T-cell (primary cell): ENCODE data around the gene TSPEAR. TPM values are rescaled to one million over a fixed set of nuclear protein-coding genes. Genes with fewer than 3 reads are reported as not detected.

Experiments
- total RNA-seq, 35 experiments: library from RNA in 6 of 35; stranded (reverse) in 6 of 35; fragments of 120-200 nt in 1 of 35; gene quantifications; one replicate each; pipeline versions ENCODE4 v1.2.1 to v1.2.4 and lab custom pipeline; 2013 to 2026

Gene TSPEAR
- total RNA-seq, 5 donors from 2014 or later (not counting 1 experiment from before 2014, with no cell fraction given): not detected

Other genes with a start within 250 kb of the TSPEAR start
- gene KRTAP10-1, start 171.4 kb downstream of the TSPEAR start, total RNA-seq: not detected
- gene KRTAP10-2, start 160.1 kb downstream of the TSPEAR start, total RNA-seq: not detected
- gene KRTAP10-3, start 152.8 kb downstream of the TSPEAR start, total RNA-seq: not detected
- gene KRTAP10-4, start 137.8 kb downstream of the TSPEAR start, total RNA-seq: not detected
- gene KRTAP10-5, start 131.0 kb downstream of the TSPEAR start, total RNA-seq: not detected
- gene KRTAP10-6, start 119.1 kb downstream of the TSPEAR start, total RNA-seq: not detected
- not detected for gene KRTAP10-7, start 111.0 kb downstream of the TSPEAR start, total RNA-seq
- not detected for gene KRTAP10-8, start 99.5 kb downstream of the TSPEAR start, total RNA-seq
- not detected for gene KRTAP10-9, start 84.5 kb downstream of the TSPEAR start, total RNA-seq
- not detected for gene KRTAP10-10, start 74.2 kb downstream of the TSPEAR start, total RNA-seq
- gene KRTAP10-11, start 65.2 kb downstream of the TSPEAR start, total RNA-seq: not detected
- gene KRTAP12-4, start 56.9 kb downstream of the TSPEAR start, total RNA-seq: not detected
- not detected for gene KRTAP12-3, start 53.6 kb downstream of the TSPEAR start, total RNA-seq
- not detected for gene KRTAP12-2, start 44.6 kb downstream of the TSPEAR start, total RNA-seq
- not detected for gene KRTAP12-1, start 29.4 kb downstream of the TSPEAR start, total RNA-seq
- gene KRTAP10-12, start 14.4 kb downstream of the TSPEAR start, total RNA-seq: not detected
- gene UBE2G2, start 90.2 kb upstream of the TSPEAR start, total RNA-seq: 100 to 1,000 TPM; 124 to 157 (median 134) TPM
- 10 to 100 TPM; 49.1 to 77.1 (median 53.7) TPM for gene SUMO3, start 106.5 kb upstream of the TSPEAR start, total RNA-seq
- gene PTTG1IP, start 162.1 kb upstream of the TSPEAR start, total RNA-seq: 10 to 100 TPM; 73.4 to 91.1 (median 90.2) TPM
- gene ITGB2, start 209.3 kb upstream of the TSPEAR start, total RNA-seq: 100 to 1,000 TPM; 249 to 498 (median 304) TPM
- 10 to 100 TPM; 16.7 to 32.2 (median 26.7) TPM for gene SLX9, start 228.5 kb upstream of the TSPEAR start, total RNA-seq